VCaP (cell line): ENCODE measurements around the gene RAD51B.
A peak's percentile ranks its signal among the peaks of the same experiment; 100 is the strongest.

Experiments used
- H3K27ac ChIP-seq: fragments of 450-650 bp; 2 replicates; pipeline ENCODE4 v1.5.1; 2017
- TF ChIP-seq, protein P1 (sequence below): fragments of 450-650 bp; conservative IDR thresholded peaks from 2 replicates; pipeline ENCODE4 v1.5.1; 2017; ENCODE audit warnings: mild to moderate bottlenecking, moderate library complexity

Gene RAD51B

DNA sequence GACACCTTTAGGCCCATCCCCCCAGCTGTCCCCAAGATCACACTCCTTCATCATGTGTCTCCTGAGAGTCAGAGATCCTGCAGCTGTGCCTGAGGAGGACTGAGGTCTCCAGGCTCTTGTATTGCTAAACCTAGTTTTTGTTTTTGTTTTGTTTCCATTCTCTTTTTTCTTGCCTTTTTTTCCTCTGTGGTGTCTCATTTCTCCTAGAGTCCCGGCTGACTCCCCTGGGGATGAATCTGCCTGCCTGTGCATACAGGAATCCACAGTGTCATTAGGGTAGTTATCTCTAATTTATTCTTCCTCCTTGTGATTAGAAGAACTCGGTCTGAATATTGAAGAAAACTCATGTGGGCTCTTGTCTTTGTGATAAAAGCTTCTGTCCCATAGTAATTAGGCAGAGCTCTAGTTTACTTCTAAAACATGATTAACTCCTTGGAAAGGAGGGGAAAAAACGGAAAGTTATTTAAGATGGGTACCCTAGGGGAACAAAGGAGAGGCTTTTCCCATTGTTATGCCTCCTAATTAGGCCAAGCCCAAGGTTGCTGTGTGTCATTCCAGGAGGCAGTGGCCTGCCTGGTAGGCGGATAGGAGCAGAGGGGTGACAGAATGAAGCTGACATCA lies 630.1 kb downstream of the RAD51B start:
- TF ChIP-seq, protein P1, sequence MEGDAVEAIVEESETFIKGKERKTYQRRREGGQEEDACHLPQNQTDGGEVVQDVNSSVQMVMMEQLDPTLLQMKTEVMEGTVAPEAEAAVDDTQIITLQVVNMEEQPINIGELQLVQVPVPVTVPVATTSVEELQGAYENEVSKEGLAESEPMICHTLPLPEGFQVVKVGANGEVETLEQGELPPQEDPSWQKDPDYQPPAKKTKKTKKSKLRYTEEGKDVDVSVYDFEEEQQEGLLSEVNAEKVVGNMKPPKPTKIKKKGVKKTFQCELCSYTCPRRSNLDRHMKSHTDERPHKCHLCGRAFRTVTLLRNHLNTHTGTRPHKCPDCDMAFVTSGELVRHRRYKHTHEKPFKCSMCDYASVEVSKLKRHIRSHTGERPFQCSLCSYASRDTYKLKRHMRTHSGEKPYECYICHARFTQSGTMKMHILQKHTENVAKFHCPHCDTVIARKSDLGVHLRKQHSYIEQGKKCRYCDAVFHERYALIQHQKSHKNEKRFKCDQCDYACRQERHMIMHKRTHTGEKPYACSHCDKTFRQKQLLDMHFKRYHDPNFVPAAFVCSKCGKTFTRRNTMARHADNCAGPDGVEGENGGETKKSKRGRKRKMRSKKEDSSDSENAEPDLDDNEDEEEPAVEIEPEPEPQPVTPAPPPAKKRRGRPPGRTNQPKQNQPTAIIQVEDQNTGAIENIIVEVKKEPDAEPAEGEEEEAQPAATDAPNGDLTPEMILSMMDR, result no peak
- no peak overlapping the region for H3K27ac ChIP-seq

DNA sequence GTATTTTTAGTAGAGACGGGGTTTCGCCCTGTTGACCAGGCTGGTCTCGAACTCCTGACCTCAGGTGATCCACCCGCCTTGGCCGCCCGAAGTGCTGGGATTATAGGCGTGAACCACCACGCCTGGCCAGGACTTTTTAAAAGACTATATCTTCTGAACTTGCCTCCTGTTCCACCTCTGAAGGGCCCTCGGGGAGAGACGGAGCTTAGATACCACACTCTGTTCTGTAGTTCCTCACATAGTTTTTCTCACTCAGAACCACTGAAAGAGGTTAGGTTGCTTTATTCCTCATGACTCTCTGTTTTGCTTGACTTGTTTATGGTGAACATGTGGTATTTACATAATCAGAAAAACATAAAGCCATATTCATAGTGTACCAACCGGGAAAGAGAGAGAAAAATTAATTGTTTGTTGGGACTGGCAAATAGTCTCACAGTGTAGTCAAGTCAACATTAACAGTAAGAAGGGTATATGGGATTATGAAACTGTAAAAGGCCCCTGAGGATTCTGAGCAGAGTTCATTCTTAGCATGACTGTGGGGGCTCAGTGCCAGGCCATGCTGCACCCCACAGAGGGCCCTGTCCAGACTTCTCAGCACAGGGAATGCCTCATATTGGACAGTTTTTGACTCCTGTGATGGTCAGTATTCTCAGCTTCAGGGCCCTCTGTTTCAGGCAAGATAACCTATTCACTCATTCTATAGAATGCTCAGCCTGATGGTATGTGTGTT lies 631.0 kb downstream of the RAD51B start:
- TF ChIP-seq, protein P1, result no peak
- no peak overlapping the region for H3K27ac ChIP-seq

DNA sequence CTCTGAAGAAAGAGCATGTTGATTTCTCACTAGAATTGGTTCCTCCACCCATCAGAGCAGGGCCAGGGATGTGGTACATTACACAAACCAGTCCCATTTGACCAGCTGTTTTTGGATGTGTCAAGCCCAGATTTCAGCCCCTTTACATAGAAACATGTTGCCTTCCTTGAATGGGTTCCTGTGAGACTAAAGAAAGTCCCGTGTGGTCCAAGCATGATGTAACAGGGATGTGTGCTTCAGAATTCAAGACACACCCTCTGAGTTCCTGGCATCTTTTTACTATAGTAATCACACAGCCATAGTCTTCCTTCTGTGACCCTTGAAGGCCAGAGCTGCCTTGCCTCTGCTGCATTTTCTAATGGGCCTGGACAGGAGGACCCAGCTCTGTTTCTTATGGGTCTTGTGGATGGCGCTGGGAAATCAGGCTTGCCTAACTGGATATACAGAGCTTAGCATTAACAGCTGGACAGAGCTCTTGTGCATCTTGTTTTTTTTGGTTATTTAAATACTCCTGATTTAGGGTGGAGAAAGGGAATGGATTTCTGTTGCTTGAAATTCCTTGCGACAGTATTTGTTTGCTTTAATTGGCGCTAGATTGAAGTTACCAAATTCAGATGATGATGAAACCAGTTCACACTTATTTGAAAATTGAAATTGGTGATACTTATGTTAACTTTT lies 632.3 kb downstream of the RAD51B start:
- H3K27ac ChIP-seq, result no peak overlapping the region
- TF ChIP-seq, protein P1, result no peak

DNA sequence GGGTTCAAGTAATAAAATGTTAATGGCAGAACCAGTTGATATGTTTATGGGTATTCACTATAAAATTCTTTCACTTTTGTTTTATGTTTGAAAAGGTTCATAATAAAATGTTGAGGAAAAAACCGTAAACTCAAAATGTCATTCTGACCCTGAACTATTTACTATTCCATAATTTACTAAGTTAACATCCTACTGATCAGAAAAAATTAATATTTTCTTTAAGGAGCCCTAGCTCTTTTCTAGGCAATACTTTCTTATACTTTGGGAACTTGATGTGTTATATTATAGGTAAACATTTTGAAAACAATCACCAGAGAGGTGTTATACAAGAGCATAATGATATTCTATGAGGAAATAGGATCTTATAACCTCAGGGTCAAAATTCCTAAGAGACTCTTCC lies 638.7 kb downstream of the RAD51B start:
- TF ChIP-seq, protein P1, result no peak

DNA sequence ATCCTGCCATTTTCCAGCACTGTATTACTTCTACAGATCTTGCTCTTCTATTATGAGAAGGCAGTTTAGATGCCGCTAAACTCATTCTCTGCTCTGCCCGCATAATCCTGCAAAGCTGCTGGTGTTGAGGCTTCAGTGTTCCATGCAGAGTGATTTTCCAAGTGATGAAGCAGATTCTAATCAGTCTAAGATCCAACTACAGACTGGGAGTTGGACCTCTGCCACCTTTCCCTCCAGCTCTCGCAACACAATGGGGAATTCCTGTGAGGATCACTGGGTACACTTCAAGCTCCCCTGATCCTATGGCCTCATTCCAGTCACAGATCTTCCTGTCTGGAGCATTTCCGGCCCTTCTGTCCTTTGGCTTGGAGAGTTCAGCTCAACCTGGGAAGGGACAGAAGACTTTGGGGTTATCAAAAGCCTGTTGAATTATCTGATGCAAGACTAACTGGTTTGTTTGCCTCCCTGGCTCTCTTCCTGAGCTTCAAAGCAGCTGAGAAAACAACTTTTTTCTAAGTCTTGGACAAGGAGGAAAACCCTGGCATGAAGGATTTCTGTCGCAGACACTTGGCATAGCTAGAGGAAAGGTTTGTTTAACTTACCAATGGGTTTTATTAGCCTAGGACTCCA lies 639.4 kb downstream of the RAD51B start:
- TF ChIP-seq, protein P1, result no peak
- H3K27ac ChIP-seq, result peak overlapping the region; percentile 90

More for the DNA sequence above, 638.7 kb downstream of the RAD51B start:
- H3K27ac ChIP-seq, result peak overlapping the region; percentile 90

DNA sequence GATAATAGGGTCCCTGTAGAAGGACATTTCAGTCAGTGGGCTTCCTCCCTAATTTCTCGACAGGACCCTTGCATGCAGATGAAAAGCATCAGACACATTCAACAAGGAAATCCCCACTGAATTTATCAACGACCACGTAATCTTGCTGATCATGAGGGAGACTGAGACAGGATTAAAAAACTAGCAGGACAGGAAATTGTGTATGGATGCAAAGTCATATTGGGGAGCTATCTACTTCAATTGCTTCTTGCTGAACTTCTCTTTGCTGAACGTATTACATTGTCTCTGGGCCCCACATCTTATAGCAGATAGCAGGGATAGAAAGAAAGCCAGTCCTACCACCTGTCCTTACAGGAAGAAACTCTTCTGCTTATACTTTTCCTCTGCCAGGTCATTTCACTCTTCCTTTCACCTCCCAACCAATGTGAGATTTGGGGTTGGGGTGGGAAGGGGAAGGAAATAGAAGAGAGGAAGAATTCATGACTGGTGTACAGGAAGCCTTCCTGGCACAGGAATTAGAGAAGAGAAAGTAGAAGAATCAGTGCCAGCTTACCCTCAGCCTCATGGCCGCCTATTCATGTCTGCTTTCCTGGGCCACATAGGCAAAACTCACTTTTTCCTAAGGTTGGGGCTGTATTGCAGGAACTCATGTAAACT lies 640.0 kb downstream of the RAD51B start:
- TF ChIP-seq, protein P1, result no peak
- H3K27ac ChIP-seq, result peak overlapping the region; percentile 90
